C4-2B (cell line): ENCODE measurements around the gene PDE1A.

Experiments used
- H3K27ac ChIP-seq: fragments of 450-650 bp; 2 replicates; pipeline ENCODE4 v1.5.1; 2017
- ZFX ChIP-seq: fragments of 450-650 bp; IDR thresholded peaks from 2 replicates; pipeline ENCODE4 v1.6.1; 2017
- TF ChIP-seq, protein P1 (sequence below): fragments of 450-650 bp; conservative IDR thresholded peaks from 2 replicates; pipeline ENCODE4 v1.5.1; 2017; ENCODE audit warnings: mild to moderate bottlenecking

The PDE1A gene

GRCh38 chr2:182432051-182432450, 5.2 kb upstream of the PDE1A start:
- TF ChIP-seq, protein P1, sequence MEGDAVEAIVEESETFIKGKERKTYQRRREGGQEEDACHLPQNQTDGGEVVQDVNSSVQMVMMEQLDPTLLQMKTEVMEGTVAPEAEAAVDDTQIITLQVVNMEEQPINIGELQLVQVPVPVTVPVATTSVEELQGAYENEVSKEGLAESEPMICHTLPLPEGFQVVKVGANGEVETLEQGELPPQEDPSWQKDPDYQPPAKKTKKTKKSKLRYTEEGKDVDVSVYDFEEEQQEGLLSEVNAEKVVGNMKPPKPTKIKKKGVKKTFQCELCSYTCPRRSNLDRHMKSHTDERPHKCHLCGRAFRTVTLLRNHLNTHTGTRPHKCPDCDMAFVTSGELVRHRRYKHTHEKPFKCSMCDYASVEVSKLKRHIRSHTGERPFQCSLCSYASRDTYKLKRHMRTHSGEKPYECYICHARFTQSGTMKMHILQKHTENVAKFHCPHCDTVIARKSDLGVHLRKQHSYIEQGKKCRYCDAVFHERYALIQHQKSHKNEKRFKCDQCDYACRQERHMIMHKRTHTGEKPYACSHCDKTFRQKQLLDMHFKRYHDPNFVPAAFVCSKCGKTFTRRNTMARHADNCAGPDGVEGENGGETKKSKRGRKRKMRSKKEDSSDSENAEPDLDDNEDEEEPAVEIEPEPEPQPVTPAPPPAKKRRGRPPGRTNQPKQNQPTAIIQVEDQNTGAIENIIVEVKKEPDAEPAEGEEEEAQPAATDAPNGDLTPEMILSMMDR = no peak
- TF ChIP-seq ZFX = no peak
- H3K27ac ChIP-seq = no peak overlapping the region

DNA sequence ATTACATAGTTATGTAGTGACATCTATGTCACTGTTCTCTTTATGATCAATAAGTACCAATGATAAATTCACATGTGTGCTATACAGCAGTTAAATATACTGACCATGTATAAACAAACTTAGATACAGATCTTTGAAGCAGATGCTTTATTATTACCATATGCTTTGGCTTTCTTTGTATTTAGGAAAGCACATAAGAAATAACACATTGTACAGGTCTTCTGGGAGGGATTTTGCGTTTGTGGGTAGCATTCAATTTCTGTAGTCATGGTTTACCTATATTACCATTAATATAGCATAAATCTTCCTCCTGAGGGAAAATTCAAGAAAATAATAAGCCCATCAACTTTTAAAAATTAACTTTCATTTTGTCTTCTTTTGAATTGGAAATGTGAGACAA, 1.6 kb upstream of the PDE1A start:
- H3K27ac ChIP-seq = no peak overlapping the region
- TF ChIP-seq ZFX = no peak
- TF ChIP-seq, protein P1 = no peak

GRCh38 chr2:182426082-182426917, 536 bp downstream of the PDE1A start:
- no peak overlapping the region for H3K27ac ChIP-seq
- TF ChIP-seq, protein P1 = no peak
- TF ChIP-seq ZFX = no peak

DNA sequence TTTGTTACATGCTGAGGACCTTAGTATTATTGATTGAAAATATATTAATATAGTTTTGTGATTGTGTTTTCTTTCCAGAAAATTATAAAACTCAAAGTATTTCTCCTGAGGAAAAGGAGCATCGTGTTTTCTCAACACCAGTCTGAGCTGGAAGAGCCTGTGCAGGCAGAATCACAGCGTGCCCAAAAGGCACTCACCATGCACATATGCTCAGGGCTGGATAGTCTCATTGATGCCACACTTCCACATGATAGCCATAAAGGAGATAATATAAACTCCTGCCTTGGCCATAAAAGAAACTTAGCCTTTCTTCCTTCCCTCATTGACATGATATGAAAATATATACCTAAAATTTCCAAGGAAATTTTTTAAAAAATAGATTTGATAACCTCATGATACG, 4.0 kb downstream of the PDE1A start:
- H3K27ac ChIP-seq = no peak overlapping the region
- TF ChIP-seq ZFX = no peak
- TF ChIP-seq, protein P1 = no peak

GRCh38 chr2:182420669-182421068, 6.2 kb downstream of the PDE1A start:
- H3K27ac ChIP-seq = no peak overlapping the region
- no peak for TF ChIP-seq ZFX
- TF ChIP-seq, protein P1 = no peak

- TF ChIP-seq ZFX = no peak
- TF ChIP-seq, protein P1 = no peak
These were observed 10.0 kb downstream of the PDE1A start for GRCh38 chr2:182416861-182417260.

GRCh38 chr2:182416191-182416590, 10.6 kb downstream of the PDE1A start:
- no peak for TF ChIP-seq ZFX
- TF ChIP-seq, protein P1 = no peak
- no peak overlapping the region for H3K27ac ChIP-seq

More at GRCh38 chr2:182416861-182417260, 10.0 kb downstream of the PDE1A start:
- no peak overlapping the region for H3K27ac ChIP-seq
